HepG2 (cell line): ENCODE results near the gene HNRNPR. TPM values are rescaled to one million over a fixed set of nuclear protein-coding genes. Genes with fewer than 3 reads are reported as not detected.

ENCODE experiments used
- ATAD3A ChIP-seq: sonication (generic); formaldehyde crosslinking; IDR thresholded peaks from 2 replicates; pipeline ENCODE4 v1.4.0; 2020; ENCODE audit warnings: missing genetic modification reagents
- ERF ChIP-seq: IDR thresholded peaks from 2 replicates; pipeline ENCODE4 v1.6.1; 2018; ENCODE audit warnings: missing biosample characterization, missing genetic modification reagents
- GABPA ChIP-seq, 2 experiments: IDR thresholded peaks; 2 replicates each; pipeline ENCODE4 v1.6.1; 2011 to 2016; ENCODE audit warnings: low read depth in 2 of 2, low read length in 1 of 2, missing biosample characterization in 1 of 2, missing genetic modification characterization in 1 of 2
- MAFK ChIP-seq, 2 experiments: IDR thresholded peaks in 1 of 2; conservative IDR thresholded peaks in 1 of 2; 2 replicates each; pipeline ENCODE4 v1.6.1; 2011; ENCODE audit warnings: improper control_type of control experiment in 2 of 2, low read length in 2 of 2
- MYC ChIP-seq: sonication (generic); formaldehyde crosslinking; IDR thresholded peaks from 2 replicates; pipeline ENCODE4 v1.9.0; 2021; ENCODE audit warnings: missing genetic modification reagents, borderline replicate concordance
- RFX1 ChIP-seq: fragments of 450-650 bp; IDR thresholded peaks from 2 replicates; pipeline ENCODE4 v1.6.1; 2017
- SOX6 ChIP-seq, 2 experiments: fragments of 450-650 bp in 1 of 2; sonication (generic) in 1 of 2; formaldehyde crosslinking in 1 of 2; IDR thresholded peaks; 2 replicates each; pipeline versions ENCODE4 v1.4.0 to v1.6.1; 2017 to 2020; ENCODE audit warnings: antibody characterized with exemption in 1 of 2, mild to moderate bottlenecking in 1 of 2, missing genetic modification reagents in 1 of 2
- WIZ ChIP-seq: sonication (generic); formaldehyde crosslinking; IDR thresholded peaks from 2 replicates; pipeline ENCODE4 v1.5.1; 2020; ENCODE audit warnings: mild to moderate bottlenecking, missing genetic modification reagents
- ZNF253 ChIP-seq: sonication (generic); formaldehyde crosslinking; IDR thresholded peaks from 2 replicates; pipeline ENCODE4 v1.8.0; 2022; ENCODE audit warnings: mild to moderate bottlenecking, missing genetic modification reagents, borderline replicate concordance
- ZNF282 ChIP-seq: fragments of 450-650 bp; IDR thresholded peaks from 2 replicates; pipeline ENCODE4 v1.6.1; 2018; ENCODE audit not compliant: partially characterized antibody
- ZNF552 ChIP-seq: sonication (generic); formaldehyde crosslinking; IDR thresholded peaks from 2 replicates; pipeline ENCODE4 v1.9.0; 2022; ENCODE audit warnings: missing genetic modification reagents, mild to moderate bottlenecking, borderline replicate concordance
- ZNF616 ChIP-seq: sonication (generic); formaldehyde crosslinking; IDR thresholded peaks from 2 replicates; pipeline ENCODE4 v1.5.0; 2020; ENCODE audit warnings: low read depth, mild to moderate bottlenecking, missing genetic modification reagents
- polyA plus RNA-seq, 8 experiments: library from polyadenylated mRNA; depleted of rRNA in 3 of 8; stranded (reverse) in 7 of 8; unstranded in 1 of 8; fragments of >200 nt; fragmentation: Illumina TruSeq in 4 of 8; extraction: Trizol in 4 of 8; gene quantifications; 2 replicates each; pipeline versions ENCODE4 v1.2.1 to v1.2.3, GENCODE V29; 2011 to 2016; ENCODE audit warnings: low read depth in 4 of 8, missing spikeins in 1 of 8, mixed read lengths in 1 of 8; ENCODE audit not compliant: insufficient read depth in 1 of 8
- total RNA-seq, 5 experiments: library from RNA; depleted of rRNA; stranded (reverse); fragments of >200 nt; fragmentation: Illumina TruSeq; extraction: Trizol; gene quantifications; 2 replicates each; pipeline ENCODE4 v1.2.3, GENCODE V29; 2016; ENCODE audit warnings: low read depth in 1 of 5
- TF ChIP-seq, protein P1 (sequence below): sonication (generic); formaldehyde crosslinking; IDR thresholded peaks from 2 replicates; pipeline ENCODE4 v1.8.0; 2022; ENCODE audit warnings: missing genetic modification reagents, mild to moderate bottlenecking, moderate library complexity, borderline replicate concordance
- TF ChIP-seq, protein P2 (sequence below): sonication (generic); formaldehyde crosslinking; IDR thresholded peaks from 2 replicates; pipeline ENCODE4 v1.8.1; 2023; ENCODE audit warnings: mild to moderate bottlenecking, missing genetic modification reagents
- TF ChIP-seq, protein P3 (sequence below): sonication (generic); formaldehyde crosslinking; IDR thresholded peaks from 2 replicates; pipeline ENCODE4 v1.4.0; 2020; ENCODE audit warnings: missing genetic modification reagents
- TF ChIP-seq, protein P4 (sequence below): sonication (generic); formaldehyde crosslinking; IDR thresholded peaks from 2 replicates; pipeline ENCODE4 v1.4.0; 2020; ENCODE audit warnings: missing genetic modification reagents
- TF ChIP-seq, protein P5 (sequence below): sonication (generic); formaldehyde crosslinking; IDR thresholded peaks from 2 replicates; pipeline ENCODE4 v1.4.0; 2020; ENCODE audit warnings: missing genetic modification reagents, mild to moderate bottlenecking, borderline replicate concordance

The HNRNPR gene
- total and polyA plus RNA-seq, 2 of the 13 experiments (the other 11 are each of a cell fraction or from before 2014, with no cell fraction given), result 133 to 216 TPM

DNA sequence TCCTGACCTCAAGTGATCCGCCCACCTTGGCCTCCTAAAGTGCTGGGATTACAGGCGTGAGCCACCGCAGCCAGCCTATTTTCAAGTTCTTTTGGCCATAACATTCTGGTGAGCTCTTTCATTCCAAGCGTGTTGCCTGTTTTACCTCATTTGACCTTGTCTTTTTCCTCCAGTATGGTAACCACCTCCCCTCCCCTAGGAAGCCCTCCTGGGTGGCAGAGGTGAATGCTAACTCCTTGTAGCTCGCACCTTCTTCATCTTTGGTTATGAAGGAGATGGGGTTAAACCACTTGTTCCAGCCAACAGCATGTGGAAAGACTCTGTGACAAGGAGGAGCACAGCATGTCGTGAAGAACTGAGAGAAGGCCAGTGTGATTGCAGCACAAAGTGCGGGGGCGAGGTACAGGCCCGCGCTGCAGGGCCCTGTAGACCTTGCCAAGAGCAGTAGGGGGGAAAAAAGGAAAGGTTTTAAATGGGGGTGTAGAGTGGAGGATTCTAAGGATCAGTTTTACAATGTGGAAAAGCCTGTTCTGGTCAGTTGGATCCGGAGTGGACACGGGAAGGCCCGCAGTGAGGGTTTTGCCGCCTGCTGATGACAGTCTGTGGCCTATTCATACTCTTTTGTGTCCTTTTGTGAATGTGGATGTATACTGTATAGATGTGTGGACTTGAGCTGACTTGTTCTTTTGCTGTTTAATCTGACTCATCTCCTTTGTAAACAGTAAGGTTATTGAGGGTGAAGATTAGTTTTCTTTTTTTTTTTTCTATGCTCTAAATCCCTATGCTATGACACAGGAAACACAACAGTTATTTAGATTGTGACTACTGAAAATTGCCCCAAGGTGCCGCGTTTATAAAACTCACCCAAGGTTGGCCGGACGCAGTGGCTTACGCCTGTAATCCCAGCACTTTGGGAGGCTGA lies 33.1 kb upstream of the HNRNPR start (continued):
- TF ChIP-seq ERF (CRISPR knock-in tag) (no peak), ZNF282 (no peak), ZNF253 (CRISPR knock-in tag) (no peak), ATAD3A (CRISPR knock-in tag) (no peak), MYC (CRISPR knock-in tag) (no peak), MAFK (conservative IDR thresholded peaks at IDR 0.05 in 1 of 2, IDR thresholded peaks at IDR 0.05 in 1 of 2; ENCODE audit: low read length in 2 of 2) (no peak), ZNF552 (no peak), ZNF616 (CRISPR knock-in tag) (no peak; the same call in 1 of the 2 replicates), WIZ (CRISPR knock-in tag) (no peak), RFX1 (no peak), SOX6 (IDR thresholded peaks at IDR 0.05) (no peak), SOX6 (CRISPR knock-in tag; IDR thresholded peaks at IDR 0.05) (0 out of 2 replicates have a peak, but pooled peaks have one; percentile 19), GABPA (IDR thresholded peaks at IDR 0.05; ENCODE audit: low read depth, low read length) (no peak), GABPA (CRISPR knock-in tag; IDR thresholded peaks at IDR 0.05; ENCODE audit: low read depth) (no peak)
- TF ChIP-seq, protein P1, sequence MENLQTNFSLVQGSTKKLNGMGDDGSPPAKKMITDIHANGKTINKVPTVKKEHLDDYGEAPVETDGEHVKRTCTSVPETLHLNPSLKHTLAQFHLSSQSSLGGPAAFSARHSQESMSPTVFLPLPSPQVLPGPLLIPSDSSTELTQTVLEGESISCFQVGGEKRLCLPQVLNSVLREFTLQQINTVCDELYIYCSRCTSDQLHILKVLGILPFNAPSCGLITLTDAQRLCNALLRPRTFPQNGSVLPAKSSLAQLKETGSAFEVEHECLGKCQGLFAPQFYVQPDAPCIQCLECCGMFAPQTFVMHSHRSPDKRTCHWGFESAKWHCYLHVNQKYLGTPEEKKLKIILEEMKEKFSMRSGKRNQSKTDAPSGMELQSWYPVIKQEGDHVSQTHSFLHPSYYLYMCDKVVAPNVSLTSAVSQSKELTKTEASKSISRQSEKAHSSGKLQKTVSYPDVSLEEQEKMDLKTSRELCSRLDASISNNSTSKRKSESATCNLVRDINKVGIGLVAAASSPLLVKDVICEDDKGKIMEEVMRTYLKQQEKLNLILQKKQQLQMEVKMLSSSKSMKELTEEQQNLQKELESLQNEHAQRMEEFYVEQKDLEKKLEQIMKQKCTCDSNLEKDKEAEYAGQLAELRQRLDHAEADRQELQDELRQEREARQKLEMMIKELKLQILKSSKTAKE (CRISPR knock-in tag), result no peak
- TF ChIP-seq, protein P2, sequence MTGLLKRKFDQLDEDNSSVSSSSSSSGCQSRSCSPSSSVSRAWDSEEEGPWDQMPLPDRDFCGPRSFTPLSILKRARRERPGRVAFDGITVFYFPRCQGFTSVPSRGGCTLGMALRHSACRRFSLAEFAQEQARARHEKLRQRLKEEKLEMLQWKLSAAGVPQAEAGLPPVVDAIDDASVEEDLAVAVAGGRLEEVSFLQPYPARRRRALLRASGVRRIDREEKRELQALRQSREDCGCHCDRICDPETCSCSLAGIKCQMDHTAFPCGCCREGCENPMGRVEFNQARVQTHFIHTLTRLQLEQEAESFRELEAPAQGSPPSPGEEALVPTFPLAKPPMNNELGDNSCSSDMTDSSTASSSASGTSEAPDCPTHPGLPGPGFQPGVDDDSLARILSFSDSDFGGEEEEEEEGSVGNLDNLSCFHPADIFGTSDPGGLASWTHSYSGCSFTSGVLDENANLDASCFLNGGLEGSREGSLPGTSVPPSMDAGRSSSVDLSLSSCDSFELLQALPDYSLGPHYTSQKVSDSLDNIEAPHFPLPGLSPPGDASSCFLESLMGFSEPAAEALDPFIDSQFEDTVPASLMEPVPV (CRISPR knock-in tag), result no peak
- TF ChIP-seq, protein P3, sequence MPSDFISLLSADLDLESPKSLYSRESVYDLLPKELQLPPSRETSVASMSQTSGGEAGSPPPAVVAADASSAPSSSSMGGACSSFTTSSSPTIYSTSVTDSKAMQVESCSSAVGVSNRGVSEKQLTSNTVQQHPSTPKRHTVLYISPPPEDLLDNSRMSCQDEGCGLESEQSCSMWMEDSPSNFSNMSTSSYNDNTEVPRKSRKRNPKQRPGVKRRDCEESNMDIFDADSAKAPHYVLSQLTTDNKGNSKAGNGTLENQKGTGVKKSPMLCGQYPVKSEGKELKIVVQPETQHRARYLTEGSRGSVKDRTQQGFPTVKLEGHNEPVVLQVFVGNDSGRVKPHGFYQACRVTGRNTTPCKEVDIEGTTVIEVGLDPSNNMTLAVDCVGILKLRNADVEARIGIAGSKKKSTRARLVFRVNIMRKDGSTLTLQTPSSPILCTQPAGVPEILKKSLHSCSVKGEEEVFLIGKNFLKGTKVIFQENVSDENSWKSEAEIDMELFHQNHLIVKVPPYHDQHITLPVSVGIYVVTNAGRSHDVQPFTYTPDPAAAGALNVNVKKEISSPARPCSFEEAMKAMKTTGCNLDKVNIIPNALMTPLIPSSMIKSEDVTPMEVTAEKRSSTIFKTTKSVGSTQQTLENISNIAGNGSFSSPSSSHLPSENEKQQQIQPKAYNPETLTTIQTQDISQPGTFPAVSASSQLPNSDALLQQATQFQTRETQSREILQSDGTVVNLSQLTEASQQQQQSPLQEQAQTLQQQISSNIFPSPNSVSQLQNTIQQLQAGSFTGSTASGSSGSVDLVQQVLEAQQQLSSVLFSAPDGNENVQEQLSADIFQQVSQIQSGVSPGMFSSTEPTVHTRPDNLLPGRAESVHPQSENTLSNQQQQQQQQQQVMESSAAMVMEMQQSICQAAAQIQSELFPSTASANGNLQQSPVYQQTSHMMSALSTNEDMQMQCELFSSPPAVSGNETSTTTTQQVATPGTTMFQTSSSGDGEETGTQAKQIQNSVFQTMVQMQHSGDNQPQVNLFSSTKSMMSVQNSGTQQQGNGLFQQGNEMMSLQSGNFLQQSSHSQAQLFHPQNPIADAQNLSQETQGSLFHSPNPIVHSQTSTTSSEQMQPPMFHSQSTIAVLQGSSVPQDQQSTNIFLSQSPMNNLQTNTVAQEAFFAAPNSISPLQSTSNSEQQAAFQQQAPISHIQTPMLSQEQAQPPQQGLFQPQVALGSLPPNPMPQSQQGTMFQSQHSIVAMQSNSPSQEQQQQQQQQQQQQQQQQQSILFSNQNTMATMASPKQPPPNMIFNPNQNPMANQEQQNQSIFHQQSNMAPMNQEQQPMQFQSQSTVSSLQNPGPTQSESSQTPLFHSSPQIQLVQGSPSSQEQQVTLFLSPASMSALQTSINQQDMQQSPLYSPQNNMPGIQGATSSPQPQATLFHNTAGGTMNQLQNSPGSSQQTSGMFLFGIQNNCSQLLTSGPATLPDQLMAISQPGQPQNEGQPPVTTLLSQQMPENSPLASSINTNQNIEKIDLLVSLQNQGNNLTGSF (CRISPR knock-in tag), result no peak
- TF ChIP-seq, protein P4, sequence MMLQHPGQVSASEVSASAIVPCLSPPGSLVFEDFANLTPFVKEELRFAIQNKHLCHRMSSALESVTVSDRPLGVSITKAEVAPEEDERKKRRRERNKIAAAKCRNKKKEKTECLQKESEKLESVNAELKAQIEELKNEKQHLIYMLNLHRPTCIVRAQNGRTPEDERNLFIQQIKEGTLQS (CRISPR knock-in tag), result no peak
- TF ChIP-seq, protein P5, sequence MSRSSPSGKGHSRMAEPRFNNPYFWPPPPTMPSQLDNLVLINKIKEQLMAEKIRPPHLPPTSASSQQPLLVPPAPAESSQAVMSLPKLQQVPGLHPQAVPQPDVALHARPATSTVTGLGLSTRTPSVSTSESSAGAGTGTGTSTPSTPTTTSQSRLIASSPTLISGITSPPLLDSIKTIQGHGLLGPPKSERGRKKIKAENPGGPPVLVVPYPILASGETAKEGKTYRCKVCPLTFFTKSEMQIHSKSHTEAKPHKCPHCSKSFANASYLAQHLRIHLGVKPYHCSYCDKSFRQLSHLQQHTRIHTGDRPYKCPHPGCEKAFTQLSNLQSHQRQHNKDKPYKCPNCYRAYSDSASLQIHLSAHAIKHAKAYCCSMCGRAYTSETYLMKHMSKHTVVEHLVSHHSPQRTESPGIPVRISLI (CRISPR knock-in tag), result peak; percentile 69
